ENCODE measurements around the gene YPEL1. TPM values are rescaled to one million over a fixed set of nuclear protein-coding genes. Genes with fewer than 3 reads are reported as not detected.

Gene YPEL1
- total and polyA plus RNA-seq, 2 of the 8 experiments (the other 6 are each of a cell fraction or from before 2014, with no cell fraction given), result 6.0 to 6.7 TPM

DNA sequence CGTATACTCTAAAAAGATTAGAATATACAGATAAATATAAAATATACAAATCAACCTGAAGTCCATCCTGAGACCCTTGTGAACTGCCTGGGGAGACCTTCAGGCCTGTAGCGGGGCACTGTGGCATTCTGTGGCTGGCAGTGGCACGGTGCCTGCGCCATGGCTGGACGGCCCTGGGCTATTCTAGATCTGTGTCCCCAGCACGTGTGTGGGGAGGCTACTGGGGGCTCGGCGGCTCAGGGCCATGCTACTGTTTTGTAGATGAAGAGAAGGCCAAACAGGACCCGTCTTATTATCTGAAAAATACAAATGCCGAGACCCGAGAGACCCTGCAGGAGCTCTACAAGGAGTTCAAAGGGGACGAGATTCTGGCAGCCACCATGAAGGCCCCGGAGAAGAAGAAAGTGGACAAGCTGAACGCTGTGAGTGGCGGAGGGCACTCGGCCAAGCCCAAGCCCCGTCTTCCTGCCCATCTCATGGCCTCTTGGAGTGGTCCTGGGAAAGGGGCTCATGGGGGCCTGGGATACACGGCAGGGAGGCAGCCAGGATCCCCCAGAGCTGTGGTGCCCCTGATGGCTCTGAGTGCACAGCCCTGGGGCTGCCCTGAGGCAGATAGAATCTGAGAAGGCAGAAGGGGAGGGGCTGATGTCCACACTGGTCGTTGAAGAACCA is 51.0 kb downstream of the YPEL1 start (continued):
- TF ChIP-seq TBP (IDR thresholded peaks at IDR 0.05; ENCODE audit: low read depth, low read length) (no peak), E2F6 (IDR thresholded peaks at IDR 0.05) (no peak), TCF12 (IDR thresholded peaks at IDR 0.05; ENCODE audit: low read depth, low read length) (no peak), SRF (IDR thresholded peaks at IDR 0.05; ENCODE audit: low read depth, low read length) (no peak), RAD21 (IDR thresholded peaks at IDR 0.05 in 1 of 2, conservative IDR thresholded peaks at IDR 0.05 in 1 of 2; ENCODE audit: low read depth in 2 of 2, low read length in 2 of 2) (no peak)

Measured in H1 (cell line).